Stimulated activated CD4-positive, alpha-beta T cell treated with anti-CD3 and anti-CD28 coated beads, TNF-alpha, amount 100 ng/mL, for 1 hour (primary cell): Measurements from ENCODE around the gene FBXL13.
"Not testable (repeated sequence)": the region's sequence is repeated elsewhere in the genome, so short reads cannot be mapped to it uniquely, and the experiment has no call there.

Source experiments
- DNase-seq, 3 donors: peaks; one replicate each; pipeline ENCODE4 v3.0.0-alpha.2; 2020; ENCODE audit warnings: low read depth in 3 of 3, low spot score in 1 of 3

FBXL13 gene

DNA sequence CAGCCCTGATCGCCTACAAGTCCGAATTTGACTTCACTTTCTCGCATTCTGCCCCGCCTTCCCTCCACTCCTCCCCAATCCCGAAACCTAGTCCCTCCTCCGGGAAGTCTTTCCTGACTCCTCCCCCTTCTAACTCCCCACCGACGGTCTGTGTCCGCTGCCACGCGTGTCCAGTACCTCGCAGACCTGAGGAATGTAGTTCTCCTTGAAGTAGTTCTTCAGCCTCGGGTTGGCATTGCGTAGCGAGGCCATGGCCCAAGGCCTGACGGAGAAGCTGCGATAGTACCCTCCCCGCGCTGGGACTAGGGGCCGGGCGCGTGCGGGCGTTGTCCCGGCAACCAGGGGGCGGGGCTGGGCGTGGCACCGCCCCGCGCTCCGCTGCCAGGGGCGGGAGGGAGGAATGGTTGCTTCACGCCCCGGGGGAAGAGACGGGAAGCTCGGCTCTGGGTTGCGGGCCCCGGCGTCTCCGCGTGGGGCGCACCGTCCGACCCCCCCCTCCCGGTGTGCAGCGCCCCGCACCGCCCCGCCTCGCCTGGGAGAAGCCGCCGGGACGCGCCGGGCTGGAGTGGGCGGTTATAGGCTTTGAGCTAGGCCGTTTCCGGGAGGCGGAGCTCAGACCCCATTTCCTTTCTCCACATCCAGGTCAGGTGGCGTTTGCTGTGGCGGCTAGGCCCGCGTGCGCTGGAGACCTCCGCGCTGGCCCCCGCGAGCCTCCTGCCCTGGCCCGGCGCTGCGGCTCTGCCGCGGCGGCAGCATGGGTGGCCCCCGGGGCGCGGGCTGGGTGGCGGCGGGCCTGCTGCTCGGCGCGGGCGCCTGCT lies at the start of gene FBXL13, which contains the start of gene ARMC10:
Gene FBXL13, minus strand, starts transcription at position 278 of the 818 bp plus-strand sequence.
Gene ARMC10, plus strand, starts transcription at position 622 of the 818 bp plus-strand sequence. Its CDS starts 133 bp downstream, at position 755.
- DNase-seq: peak; percentile 69 to 87 (median 81)

- DNase-seq: no peak
Measured at GRCh38 chr7:103123529-103123928, 48.9 kb upstream of the FBXL13 start.

GRCh38 chr7:103121641-103122040 lies 47.0 kb upstream of the FBXL13 start:
- DNase-seq: no peak

DNA sequence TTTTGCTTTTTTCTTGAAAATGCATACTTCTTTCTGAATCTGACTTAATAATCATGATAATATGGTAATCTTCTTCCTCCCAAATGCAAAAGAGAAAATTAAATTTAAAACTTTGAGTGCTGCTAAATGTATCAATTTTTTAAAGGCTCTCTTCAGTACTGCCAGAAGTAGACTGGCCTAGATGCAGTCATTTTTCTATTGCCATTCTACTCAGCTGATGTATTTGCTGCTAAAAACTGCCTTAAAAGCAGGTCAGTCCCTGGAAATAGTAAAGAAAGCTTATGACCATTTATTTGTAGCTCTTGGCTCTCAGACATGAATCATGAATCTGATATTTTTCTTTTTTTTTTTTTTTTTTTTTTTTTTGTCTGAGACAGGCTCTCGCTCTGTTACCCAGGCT lies 45.8 kb upstream of the FBXL13 start:
- no peak for DNase-seq

GRCh38 chr7:103119791-103120291 lies 45.2 kb upstream of the FBXL13 start:
- no peak for DNase-seq

GRCh38 chr7:103117465-103117864 lies 42.9 kb upstream of the FBXL13 start:
- DNase-seq: no peak

- DNase-seq: no peak
Measured at GRCh38 chr7:103116991-103117390, 42.4 kb upstream of the FBXL13 start.

DNA sequence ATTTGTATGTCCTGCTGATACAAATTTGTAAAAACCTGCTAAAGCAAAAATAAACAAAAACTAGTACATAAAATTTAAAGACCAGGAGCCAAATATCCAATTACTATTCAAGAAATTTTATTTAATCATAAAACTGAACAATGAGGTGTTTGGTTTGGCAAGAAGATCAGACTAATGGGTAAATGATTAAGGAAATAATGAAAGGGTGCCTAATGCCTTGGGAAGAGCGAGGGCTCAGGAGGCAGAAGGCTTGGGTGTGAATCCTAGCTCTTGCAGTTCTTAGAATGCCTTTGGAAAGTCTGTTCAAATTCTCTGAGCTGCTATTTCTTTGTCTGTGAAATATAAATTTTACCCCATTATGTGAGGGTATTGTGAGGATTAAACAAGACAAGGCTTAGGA lies 41.9 kb upstream of the FBXL13 start:
- no peak for DNase-seq

DNA sequence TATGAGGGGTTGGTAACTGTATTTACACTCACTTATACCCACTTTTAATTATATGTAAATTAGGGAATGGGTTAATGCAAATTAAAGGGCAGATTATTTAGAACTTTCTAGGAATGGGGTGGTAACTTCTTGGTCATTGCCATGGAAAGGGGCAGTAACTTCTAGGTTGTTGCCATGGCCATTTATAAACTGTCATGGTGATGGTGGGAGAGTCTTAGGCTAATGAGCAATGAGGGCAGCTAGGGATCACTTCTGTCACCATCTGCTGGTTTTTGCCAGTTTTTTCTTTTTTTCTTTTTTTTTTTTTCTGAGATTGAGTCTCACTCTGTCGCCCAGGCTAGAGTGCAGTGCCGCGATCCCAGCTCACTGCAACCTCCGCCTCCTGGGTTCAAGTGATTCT lies 41.2 kb upstream of the FBXL13 start:
- DNase-seq: no peak

DNA sequence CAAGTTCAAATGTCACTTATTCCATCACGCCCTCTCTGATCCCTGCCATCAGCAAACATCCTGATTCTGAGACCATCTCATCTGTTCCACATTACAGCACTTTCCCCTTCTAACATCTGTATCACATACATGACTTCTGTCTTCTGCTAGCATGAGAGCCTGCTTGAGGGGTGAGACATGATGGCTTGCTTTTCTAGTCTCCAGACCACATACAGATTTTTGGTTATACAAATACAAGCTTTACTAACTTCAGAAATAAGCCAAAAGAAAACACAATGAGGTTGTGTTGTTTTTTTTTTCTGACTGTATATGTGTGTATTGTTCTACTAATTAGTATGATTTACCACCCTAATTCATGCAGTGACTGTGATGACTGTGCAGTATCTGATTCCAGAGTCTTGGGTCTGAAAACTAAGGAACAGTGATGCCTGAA lies 40.0 kb upstream of the FBXL13 start:
- DNase-seq: no peak

GRCh38 chr7:103113164-103113563 lies 38.6 kb upstream of the FBXL13 start:
- DNase-seq: no peak

DNA sequence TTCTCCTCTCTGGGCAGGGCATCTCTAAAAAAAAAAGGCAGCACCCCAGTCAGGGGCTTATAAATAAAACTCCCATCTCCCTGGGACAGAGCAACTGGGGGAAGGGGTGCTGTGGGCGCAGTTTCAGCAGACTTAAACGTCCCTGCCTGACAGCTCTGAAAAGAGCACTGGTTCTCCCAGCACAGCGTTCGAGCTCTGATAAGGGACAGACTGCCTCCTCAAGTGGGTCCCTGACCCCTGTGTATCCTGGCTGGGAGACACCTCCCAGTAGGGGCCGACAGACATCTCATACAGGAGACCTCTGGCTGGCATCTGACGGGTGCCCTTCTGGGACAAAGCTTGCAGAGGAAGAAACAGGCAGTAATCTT lies 32.1 kb upstream of the FBXL13 start:
- not testable (repeated sequence) for DNase-seq

GRCh38 chr7:103106005-103106702 lies 31.6 kb upstream of the FBXL13 start:
- no peak for DNase-seq

- no peak for DNase-seq
Measured at GRCh38 chr7:103101543-103101942, 26.9 kb upstream of the FBXL13 start.

GRCh38 chr7:103100348-103100747 lies 25.8 kb upstream of the FBXL13 start:
- no peak for DNase-seq

DNA sequence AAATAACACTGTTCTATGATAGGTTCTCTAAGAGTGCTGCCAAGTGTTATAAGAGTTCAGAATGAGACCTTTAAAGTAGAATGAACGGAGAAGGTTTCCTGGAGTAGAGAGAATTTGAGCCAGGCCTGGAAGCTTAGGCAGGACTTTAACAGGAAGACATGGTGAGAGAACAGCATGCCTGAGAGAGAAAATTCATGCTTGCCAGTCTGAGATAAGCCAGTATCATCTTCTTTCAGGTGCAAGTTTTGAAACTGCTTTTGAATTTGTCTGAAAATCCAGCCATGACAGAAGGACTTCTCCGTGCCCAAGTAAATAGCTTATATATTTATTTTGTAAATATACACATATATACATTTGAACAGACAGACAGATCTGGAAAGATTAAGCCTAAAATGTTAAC lies 22.4 kb upstream of the FBXL13 start:
- DNase-seq: no peak

- not testable (repeated sequence) for DNase-seq
Measured at GRCh38 chr7:103095558-103095957, 21.0 kb upstream of the FBXL13 start.

- DNase-seq: no peak
Measured at GRCh38 chr7:103094102-103094501, 19.5 kb upstream of the FBXL13 start.

DNA sequence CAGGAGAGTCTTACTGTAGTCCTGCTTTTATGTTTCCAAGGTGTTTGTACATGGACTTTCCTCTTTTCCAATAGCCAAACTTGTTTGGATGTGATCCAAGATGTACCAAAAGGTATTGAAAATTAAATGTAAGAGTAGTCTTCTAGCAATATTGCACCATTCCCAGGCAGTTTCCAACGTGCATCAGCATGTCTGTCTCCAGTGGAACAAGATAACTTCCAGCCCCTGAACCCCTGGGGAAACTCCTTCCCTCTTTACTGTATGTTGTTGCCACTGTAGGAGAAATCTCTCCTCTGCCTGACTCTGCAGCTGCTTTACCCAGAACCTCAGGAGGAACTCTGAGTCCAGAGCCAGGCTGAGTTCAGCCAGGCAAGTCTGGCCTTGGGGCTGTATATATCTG lies 18.8 kb upstream of the FBXL13 start:
- no peak for DNase-seq

DNA sequence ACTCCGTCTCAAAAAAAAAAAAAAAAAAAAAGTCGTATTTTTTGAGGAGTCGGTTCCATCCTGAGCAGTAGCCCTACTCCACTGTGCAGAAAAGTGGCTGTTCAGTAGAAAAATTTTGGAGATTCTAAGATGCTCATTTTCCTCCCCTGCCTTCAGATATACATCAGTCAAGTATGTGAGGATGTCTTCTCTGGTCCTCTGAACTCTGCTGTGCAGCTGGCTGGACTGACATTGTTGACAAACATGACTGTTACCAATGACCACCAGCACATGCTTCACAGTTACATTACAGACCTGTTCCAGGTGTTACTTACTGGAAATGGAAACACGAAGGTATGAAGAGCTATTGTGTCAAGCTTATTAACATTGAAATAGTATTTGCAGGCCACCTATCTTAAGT lies 17.7 kb upstream of the FBXL13 start:
- DNase-seq: not testable (repeated sequence)

DNA sequence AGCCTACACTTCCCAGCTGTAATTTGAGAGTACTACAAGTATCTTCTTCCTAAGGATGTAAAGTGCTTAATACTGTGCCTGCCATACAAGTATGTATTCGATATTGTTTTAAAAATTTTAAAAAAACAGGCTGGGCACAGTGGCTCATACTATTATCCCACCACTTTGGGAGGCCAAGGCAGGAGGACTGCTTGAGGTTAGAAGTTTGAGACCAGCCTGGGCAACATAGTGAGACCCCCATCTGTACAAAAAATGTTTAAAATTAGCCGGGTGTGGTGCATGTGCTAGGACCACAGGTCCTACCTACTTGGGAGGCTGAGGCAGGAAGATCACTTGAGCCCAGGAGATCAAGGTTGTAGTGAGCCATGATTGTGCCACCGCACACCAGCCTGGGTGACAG lies 8.6 kb upstream of the FBXL13 start:
- DNase-seq: no peak

GRCh38 chr7:103082497-103082896 lies 7.9 kb upstream of the FBXL13 start:
- DNase-seq: no peak
